Activated CD4-positive, alpha-beta T cell treated with anti-CD3 and anti-CD28 coated beads, Interleukin-2, amount 10 ng/mL, durations not matched to agents 7 days and 5 days (primary cell): ENCODE results near the gene RPL34. TPM values are rescaled to one million over a fixed set of nuclear protein-coding genes. Genes with fewer than 3 reads are reported as not detected.

Experiments
- CTCF ChIA-PET: fragments of 350-600 bp; sonication (Branson Sonifier 250); formaldehyde crosslinking; loops from one replicate; lab custom pipeline; 2021; ENCODE audit warnings: antibody characterized with exemption; lab: Charles Lee
- POLR2A ChIA-PET: fragments of 350-600 bp; sonication (Branson Sonifier 250); formaldehyde crosslinking; loops from one replicate; lab custom pipeline; 2021; ENCODE audit warnings: antibody characterized with exemption; lab: Charles Lee
- DNase-seq: peaks from one replicate; pipeline ENCODE4 v3.0.0-alpha.2; 2020
- H3K27ac Mint-ChIP-seq: one replicate; pipeline ENCODE4 v1.8.0; 2021; ENCODE audit warnings: mild to moderate bottlenecking, moderate library complexity, mixed read lengths
- H3K27me3 Mint-ChIP-seq: one replicate; pipeline ENCODE4 v1.8.0; 2021; ENCODE audit warnings: mixed read lengths
- H3K36me3 Mint-ChIP-seq: one replicate; pipeline ENCODE4 v1.8.0; 2021; ENCODE audit warnings: low read depth, mixed read lengths
- H3K4me1 Mint-ChIP-seq: one replicate; pipeline ENCODE4 v1.8.0; 2021; ENCODE audit warnings: mixed read lengths
- H3K4me3 Mint-ChIP-seq: one replicate; pipeline ENCODE4 v1.8.0; 2021; ENCODE audit warnings: mild to moderate bottlenecking, moderate library complexity, mixed read lengths
- H3K9me3 Mint-ChIP-seq: one replicate; pipeline ENCODE4 v1.8.0; 2021; ENCODE audit warnings: mixed read lengths
- total RNA-seq, 2 experiments: library from RNA; stranded (reverse); gene quantifications; one replicate each; pipeline ENCODE4 v1.2.3, GENCODE V29; 2021

RPL34 gene
- total RNA-seq, 2 experiments from 2014 or later: 1,241 to 1,376 TPM

- POLR2A ChIA-PET: no interaction called here
- H3K36me3 Mint-ChIP-seq: peaks cover 9% of the 10 kb centered on the region
- CTCF ChIA-PET: no interaction called here
- peaks cover 14% of the 10 kb centered on the region for H3K4me1 Mint-ChIP-seq
- H3K9me3 Mint-ChIP-seq: no peaks in the 10 kb centered on the region
- H3K27me3 Mint-ChIP-seq: no peaks in the 10 kb centered on the region
- no peak for DNase-seq
- no peak overlapping the region for H3K27ac Mint-ChIP-seq
- no peak overlapping the region for H3K4me3 Mint-ChIP-seq
Measured at GRCh38 chr4:108602163-108602562, 18.2 kb upstream of the RPL34 start.

- H3K27ac Mint-ChIP-seq: no peak overlapping the region
- peaks cover 10% of the 10 kb centered on the region for H3K4me1 Mint-ChIP-seq
- peaks cover 10% of the 10 kb centered on the region for H3K36me3 Mint-ChIP-seq
- no peaks in the 10 kb centered on the region for H3K27me3 Mint-ChIP-seq
- POLR2A ChIA-PET: no interaction called here
- DNase-seq: no peak
- CTCF ChIA-PET: interaction anchor here (0.5 to 0.6 kb wide), 2 partner anchors 236 to 540 kb away, joined by 3 read pairs; no protein-coding TSS in a partner anchor
- no peaks in the 10 kb centered on the region for H3K9me3 Mint-ChIP-seq
- H3K4me3 Mint-ChIP-seq: no peak overlapping the region
Measured at GRCh38 chr4:108607079-108607815, 13.1 kb upstream of the RPL34 start.

- H3K27ac Mint-ChIP-seq: no peak overlapping the region
- H3K4me3 Mint-ChIP-seq: no peak overlapping the region
- DNase-seq: no peak
- H3K4me1 Mint-ChIP-seq: peaks cover 13% of the 10 kb centered on the region
- no peaks in the 10 kb centered on the region for H3K27me3 Mint-ChIP-seq
- peaks cover 20% of the 10 kb centered on the region for H3K36me3 Mint-ChIP-seq
- CTCF ChIA-PET: interaction anchor here (1.1 kb wide), 1 partner anchor 9 kb away, joined by 4 read pairs; the partner anchor contains the start of gene RPL34
- POLR2A ChIA-PET: no interaction called here
- peaks cover 4% of the 10 kb centered on the region for H3K9me3 Mint-ChIP-seq
Measured at GRCh38 chr4:108611365-108611764, 9.0 kb upstream of the RPL34 start.

GRCh38 chr4:108612365-108612764 lies 8.0 kb upstream of the RPL34 start:
- H3K27ac Mint-ChIP-seq: no peak overlapping the region
- H3K36me3 Mint-ChIP-seq: peaks cover 23% of the 10 kb centered on the region
- no peak for DNase-seq
- ChIA-PET CTCF (no interaction called here), POLR2A (no interaction called here)
- H3K9me3 Mint-ChIP-seq: peaks cover 9% of the 10 kb centered on the region
- H3K4me1 Mint-ChIP-seq: peaks cover 13% of the 10 kb centered on the region
- H3K4me3 Mint-ChIP-seq: no peak overlapping the region
- H3K27me3 Mint-ChIP-seq: no peaks in the 10 kb centered on the region

GRCh38 chr4:108619372-108620100 lies 840 bp upstream of the RPL34 start:
- peak; percentile 52 for DNase-seq
- Mint-ChIP-seq H3K27ac (peak overlapping the region; percentile 98), H3K4me3 (peak overlapping the region; percentile 97), H3K9me3 (peaks cover 9% of the 10 kb centered on the region), H3K4me1 (peaks cover 48% of the 10 kb centered on the region), H3K36me3 (peaks cover 59% of the 10 kb centered on the region), H3K27me3 (no peaks in the 10 kb centered on the region)
- POLR2A ChIA-PET: interaction anchor here (0.6 to 2.2 kb wide), 2 partner anchors 31 to 420 kb away, joined by 3 to 8 read pairs; partner anchors contain the start of gene OSTC
- CTCF ChIA-PET: interaction anchor here (1.1 to 2.1 kb wide), 2 partner anchors 8 to 11 kb away, joined by 4 read pairs; no protein-coding TSS in a partner anchor

DNA sequence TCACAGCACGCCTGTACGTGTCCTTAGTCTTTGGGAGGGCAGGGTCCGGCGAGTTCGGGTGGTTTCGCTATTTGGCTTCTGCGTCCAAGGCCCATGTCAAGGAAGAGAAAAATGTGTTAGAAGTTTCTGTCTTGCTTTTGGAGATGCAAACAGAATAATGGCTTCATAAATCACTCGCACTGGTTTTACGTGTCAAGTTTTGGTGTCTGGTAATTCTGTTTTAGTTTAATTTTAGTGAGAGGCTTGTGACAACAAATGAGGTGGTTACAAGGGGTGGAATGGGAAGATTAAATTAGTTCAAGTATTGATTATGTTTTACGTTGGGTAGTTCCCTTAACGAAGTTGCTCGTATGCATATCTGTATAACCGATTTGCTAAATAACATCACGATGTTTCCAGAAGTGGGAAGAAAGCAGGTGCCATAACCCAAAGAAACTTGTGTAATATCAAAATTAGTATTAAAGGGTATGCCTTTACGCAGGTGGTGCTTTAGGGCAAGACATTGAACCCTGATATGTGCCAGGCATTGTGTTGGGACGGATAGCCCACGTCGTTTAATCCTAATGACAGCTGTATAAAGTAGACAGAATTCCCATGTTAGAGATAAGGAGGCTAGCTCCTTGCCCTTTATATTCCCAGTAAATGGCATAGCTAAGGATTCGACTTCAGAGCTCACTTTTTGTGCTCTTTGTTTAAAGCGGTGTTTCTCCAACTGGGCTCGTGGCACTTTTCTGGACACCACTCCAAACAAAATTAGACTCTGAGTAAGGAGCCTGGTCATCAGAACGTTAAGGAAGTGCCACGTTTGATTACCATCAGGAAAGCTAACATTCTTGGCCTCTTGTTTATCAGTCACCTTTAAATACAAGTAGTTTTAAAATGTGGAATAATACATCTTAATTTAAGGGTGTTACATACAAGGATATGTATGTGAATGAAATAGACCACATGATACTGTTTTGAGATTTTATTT lies 843 bp downstream of the RPL34 start:
- peaks cover 6% of the 10 kb centered on the region for H3K9me3 Mint-ChIP-seq
- H3K27ac Mint-ChIP-seq: peak overlapping the region; percentile 98
- peaks cover 58% of the 10 kb centered on the region for H3K4me1 Mint-ChIP-seq
- no peaks in the 10 kb centered on the region for H3K27me3 Mint-ChIP-seq
- CTCF ChIA-PET: interaction anchor here (0.5 to 2.1 kb wide), 4 partner anchors 9 to 560 kb away, joined by 3 to 4 read pairs (median 4); no protein-coding TSS in a partner anchor
- no peak for DNase-seq
- H3K4me3 Mint-ChIP-seq: peak overlapping the region; percentile 97
- POLR2A ChIA-PET: interaction anchor here (2.2 kb wide), 1 partner anchor 29 kb away, joined by 8 read pairs; the partner anchor contains the start of gene OSTC
- H3K36me3 Mint-ChIP-seq: peaks cover 65% of the 10 kb centered on the region

- POLR2A ChIA-PET: interaction anchor here (2.2 kb wide), 1 partner anchor 28 kb away, joined by 8 read pairs; the partner anchor contains the start of gene OSTC
- Mint-ChIP-seq H3K36me3 (peaks cover 62% of the 10 kb centered on the region), H3K27me3 (no peaks in the 10 kb centered on the region), H3K9me3 (peaks cover 1% of the 10 kb centered on the region), H3K27ac (peak overlapping the region; percentile 4), H3K4me1 (peaks cover 60% of the 10 kb centered on the region), H3K4me3 (peak overlapping the region; percentile 97)
- DNase-seq: no peak
- CTCF ChIA-PET: interaction anchor here (0.5 kb wide), 1 partner anchor 16 kb away, joined by 3 read pairs; no protein-coding TSS in a partner anchor
Measured at GRCh38 chr4:108622022-108622421, 1.6 kb downstream of the RPL34 start.

GRCh38 chr4:108622828-108623227 lies 2.5 kb downstream of the RPL34 start:
- Mint-ChIP-seq H3K4me3 (peak overlapping the region; percentile 17), H3K27ac (no peak overlapping the region), H3K9me3 (no peaks in the 10 kb centered on the region), H3K4me1 (peaks cover 60% of the 10 kb centered on the region), H3K27me3 (no peaks in the 10 kb centered on the region), H3K36me3 (peaks cover 60% of the 10 kb centered on the region)
- CTCF ChIA-PET: interaction anchor here (0.6 to 1.6 kb wide), 2 partner anchors 13 to 45 kb away, joined by 3 to 8 read pairs; no protein-coding TSS in a partner anchor
- POLR2A ChIA-PET: no interaction called here
- no peak for DNase-seq

DNA sequence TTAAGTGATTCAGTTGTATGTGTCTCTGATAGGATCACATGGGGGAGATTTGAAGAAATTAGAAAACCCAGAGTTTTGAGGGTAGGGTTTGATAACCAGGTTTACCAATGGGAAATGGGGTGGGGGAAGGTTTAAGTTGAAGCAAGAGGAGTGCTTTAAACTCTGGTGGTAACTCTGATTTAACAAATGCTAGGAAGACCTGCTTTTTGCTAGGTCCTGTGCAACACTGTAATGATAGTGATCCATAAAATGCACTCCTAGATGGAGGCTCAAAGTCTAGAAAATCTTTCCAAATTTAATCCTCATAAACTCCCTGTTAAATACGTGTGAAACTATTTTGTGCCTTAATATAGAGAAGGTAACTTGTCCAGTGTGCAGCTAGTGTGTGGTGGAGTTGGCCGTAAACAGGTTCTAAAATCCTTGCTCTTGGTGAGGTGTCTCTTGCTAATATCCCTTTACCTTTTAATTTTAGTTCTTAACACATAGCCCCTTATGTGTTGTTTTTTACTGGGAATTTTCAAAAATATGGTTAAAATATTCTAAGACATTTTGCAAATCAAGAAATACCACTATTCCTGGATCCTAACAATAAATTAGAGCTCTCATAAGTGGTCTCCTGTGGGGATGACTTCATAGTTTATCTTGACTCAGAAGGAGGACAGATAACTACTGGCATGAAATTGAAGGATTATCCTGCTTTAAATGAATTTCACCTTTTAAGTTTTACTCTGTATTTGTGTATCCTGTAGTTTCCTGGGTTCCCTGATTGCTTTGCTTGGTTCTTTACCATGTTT lies 4.1 kb downstream of the RPL34 start:
- peaks cover 52% of the 10 kb centered on the region for H3K4me1 Mint-ChIP-seq
- peaks cover 63% of the 10 kb centered on the region for H3K36me3 Mint-ChIP-seq
- DNase-seq: no peak
- no peaks in the 10 kb centered on the region for H3K27me3 Mint-ChIP-seq
- ChIA-PET CTCF (interaction anchor here (0.6 to 1.6 kb wide), 2 partner anchors 11 to 1410 kb away, joined by 3 to 8 read pairs; no protein-coding TSS in a partner anchor), POLR2A (no interaction called here)
- no peaks in the 10 kb centered on the region for H3K9me3 Mint-ChIP-seq
- H3K4me3 Mint-ChIP-seq: no peak overlapping the region
- no peak overlapping the region for H3K27ac Mint-ChIP-seq

DNA sequence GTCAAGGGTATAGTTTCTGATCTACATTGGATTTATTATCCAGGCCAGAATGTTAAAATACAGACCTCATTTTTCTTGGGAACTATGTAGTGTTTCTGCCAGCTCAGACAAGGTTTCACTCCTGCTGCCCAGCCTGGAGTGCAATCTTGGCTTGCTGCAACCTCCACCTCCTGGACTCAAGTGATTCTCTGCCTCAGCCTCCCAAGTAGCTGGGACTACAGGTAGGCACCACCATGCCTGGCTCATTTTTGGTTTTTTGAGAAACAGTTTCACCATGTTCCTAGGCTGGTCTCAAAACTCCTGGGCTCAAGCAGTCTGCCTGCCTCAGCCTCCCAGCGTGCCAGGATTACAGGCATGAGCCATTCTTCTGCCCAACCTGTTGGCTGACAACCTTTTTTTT lies 5.7 kb downstream of the RPL34 start:
- DNase-seq: no peak
- Mint-ChIP-seq H3K4me3 (no peak overlapping the region), H3K36me3 (peaks cover 70% of the 10 kb centered on the region), H3K27ac (no peak overlapping the region), H3K4me1 (peaks cover 39% of the 10 kb centered on the region), H3K27me3 (no peaks in the 10 kb centered on the region), H3K9me3 (no peaks in the 10 kb centered on the region)
- POLR2A ChIA-PET: interaction anchor here (0.6 kb wide), 1 partner anchor 590 kb away, joined by 7 read pairs; no protein-coding TSS in a partner anchor
- CTCF ChIA-PET: interaction anchor here (2.0 kb wide), 1 partner anchor 22 kb away, joined by 4 read pairs; no protein-coding TSS in a partner anchor

GRCh38 chr4:108628411-108628810 lies 8.0 kb downstream of the RPL34 start:
- no peak for DNase-seq
- no peaks in the 10 kb centered on the region for H3K27me3 Mint-ChIP-seq
- peaks cover 68% of the 10 kb centered on the region for H3K36me3 Mint-ChIP-seq
- ChIA-PET POLR2A (interaction anchor here (0.6 kb wide), 1 partner anchor 36 kb away, joined by 5 read pairs; no protein-coding TSS in a partner anchor), CTCF (interaction anchor here (1.3 to 1.5 kb wide), 2 partner anchors 11 to 15 kb away, joined by 4 read pairs; no protein-coding TSS in a partner anchor)
- H3K4me1 Mint-ChIP-seq: peaks cover 23% of the 10 kb centered on the region
- no peaks in the 10 kb centered on the region for H3K9me3 Mint-ChIP-seq
- no peak overlapping the region for H3K27ac Mint-ChIP-seq
- H3K4me3 Mint-ChIP-seq: no peak overlapping the region
